ENCODE measurements around the gene ARHGEF38.
"Not testable (repeated sequence)": the region's sequence is repeated elsewhere in the genome, so short reads cannot be mapped to it uniquely, and the experiment has no call there.

Gene ARHGEF38

GRCh38 chr4:105560421-105560848 lies 8.0 kb downstream of the ARHGEF38 start:
- no peak for DNase-seq

DNA sequence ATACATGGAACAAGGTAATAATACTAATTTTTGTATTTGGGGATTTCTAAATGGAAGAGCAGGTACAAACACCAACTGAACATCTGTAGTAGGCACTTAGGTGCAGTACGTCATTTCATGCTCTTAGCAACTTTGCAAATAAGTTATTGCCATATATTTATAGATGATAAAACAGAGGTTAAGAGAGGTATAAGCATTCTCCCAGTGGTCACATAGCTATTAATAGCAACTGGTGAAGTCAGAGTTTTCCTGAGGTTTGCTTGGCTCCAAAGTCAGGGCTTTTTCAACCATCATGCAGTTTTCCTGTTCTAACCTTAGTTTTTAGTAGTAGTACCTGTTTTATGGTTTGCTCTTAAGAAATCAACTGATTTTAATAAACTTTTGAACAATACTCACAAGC lies 10.9 kb downstream of the ARHGEF38 start:
- no peak for DNase-seq

GRCh38 chr4:105568584-105568983 lies 16.2 kb downstream of the ARHGEF38 start:
- DNase-seq, result no peak

GRCh38 chr4:105569057-105569865 lies 16.8 kb downstream of the ARHGEF38 start:
- no peak for DNase-seq

GRCh38 chr4:105569866-105570236 lies 17.4 kb downstream of the ARHGEF38 start:
- DNase-seq, result no peak

DNA sequence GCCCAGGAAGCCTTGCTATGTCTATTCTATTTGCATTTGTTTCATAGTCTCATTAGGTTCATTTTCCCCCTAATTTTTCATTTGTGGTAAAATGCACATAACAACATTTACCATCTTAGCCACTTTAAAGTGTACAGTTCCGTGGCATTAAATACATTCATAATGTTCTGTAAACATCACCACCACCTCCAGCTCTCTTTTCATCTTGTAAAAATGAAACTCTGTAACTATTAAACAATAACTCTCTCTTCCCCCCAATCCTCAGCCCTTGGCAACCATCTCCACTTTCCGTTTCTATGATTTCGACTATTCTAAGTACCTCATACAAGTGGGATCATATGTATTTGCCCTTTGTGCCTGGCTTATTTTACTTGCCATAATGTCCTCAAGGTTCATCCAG lies 19.9 kb downstream of the ARHGEF38 start:
- DNase-seq, result no peak

DNA sequence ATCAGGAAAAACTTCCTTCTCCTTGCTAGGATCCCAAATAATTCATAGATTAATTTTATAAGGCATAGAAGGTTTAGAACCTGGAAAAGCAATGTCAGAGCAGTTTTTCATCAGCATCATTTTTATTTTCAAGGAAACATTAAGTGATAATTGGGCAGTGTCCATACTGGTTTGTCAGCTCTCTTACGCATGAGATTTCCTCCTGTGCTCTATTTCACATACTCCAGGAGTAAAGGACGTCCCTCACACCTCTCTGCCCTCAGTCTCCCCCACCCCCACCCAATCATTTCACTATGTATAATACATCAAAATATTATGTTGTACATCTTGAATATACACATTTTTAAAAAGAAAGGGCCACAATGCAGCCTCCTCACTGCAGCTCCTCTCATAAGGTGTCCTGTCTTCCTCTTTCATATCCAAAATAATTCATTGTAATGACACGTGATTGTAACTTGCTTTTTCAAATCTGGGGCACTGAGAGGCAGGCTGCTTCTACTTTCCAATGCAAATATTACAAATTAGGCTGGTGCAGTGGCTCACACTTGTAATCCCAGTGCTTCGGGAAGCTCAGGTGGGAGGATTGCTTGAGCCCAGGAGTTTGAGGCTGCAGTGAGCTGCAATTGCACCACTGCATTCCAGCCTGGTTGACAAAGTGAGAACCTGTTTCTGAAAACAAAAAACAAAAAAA lies 34.4 kb downstream of the ARHGEF38 start:
- no peak for DNase-seq

- no peak for DNase-seq
Observed at GRCh38 chr4:105587841-105588240, 35.4 kb downstream of the ARHGEF38 start.

DNA sequence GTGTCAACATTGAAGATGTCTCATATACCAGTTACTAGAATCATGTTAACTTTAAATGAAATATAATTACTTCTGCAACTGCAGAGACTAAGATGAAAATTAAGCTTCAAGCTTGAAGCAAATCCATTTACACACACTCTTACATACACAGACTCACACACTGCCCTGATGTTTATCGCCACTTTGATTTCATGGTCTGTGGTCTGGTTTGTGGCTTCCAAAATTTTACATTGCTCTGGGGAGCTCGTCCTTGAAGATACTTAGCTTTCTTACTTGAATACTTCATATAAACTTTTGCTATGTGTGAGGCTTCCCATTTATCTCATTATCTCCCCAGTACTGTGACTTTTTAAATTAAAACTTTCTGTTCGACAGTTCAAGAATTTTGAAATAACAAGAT lies 35.8 kb downstream of the ARHGEF38 start:
- DNase-seq, result no peak

DNA sequence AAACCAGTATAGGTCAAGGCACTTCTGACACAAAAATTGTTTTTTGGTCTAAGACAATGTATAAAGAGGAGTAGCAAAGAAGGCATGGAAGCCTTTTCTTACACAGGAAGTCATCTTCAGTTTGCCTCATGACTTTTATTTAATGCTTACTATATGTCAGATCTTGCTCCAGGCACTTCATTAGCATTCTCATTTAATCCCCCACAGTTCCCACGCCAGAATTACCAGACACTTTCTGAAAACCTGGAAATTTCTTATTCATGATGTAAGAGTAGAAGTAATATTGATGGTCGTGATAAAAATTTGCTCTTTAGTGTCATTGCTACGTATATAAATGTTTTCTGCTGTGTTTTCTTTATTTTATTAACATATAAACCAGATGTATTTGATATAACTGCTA lies 39.2 kb downstream of the ARHGEF38 start:
- no peak for DNase-seq

DNA sequence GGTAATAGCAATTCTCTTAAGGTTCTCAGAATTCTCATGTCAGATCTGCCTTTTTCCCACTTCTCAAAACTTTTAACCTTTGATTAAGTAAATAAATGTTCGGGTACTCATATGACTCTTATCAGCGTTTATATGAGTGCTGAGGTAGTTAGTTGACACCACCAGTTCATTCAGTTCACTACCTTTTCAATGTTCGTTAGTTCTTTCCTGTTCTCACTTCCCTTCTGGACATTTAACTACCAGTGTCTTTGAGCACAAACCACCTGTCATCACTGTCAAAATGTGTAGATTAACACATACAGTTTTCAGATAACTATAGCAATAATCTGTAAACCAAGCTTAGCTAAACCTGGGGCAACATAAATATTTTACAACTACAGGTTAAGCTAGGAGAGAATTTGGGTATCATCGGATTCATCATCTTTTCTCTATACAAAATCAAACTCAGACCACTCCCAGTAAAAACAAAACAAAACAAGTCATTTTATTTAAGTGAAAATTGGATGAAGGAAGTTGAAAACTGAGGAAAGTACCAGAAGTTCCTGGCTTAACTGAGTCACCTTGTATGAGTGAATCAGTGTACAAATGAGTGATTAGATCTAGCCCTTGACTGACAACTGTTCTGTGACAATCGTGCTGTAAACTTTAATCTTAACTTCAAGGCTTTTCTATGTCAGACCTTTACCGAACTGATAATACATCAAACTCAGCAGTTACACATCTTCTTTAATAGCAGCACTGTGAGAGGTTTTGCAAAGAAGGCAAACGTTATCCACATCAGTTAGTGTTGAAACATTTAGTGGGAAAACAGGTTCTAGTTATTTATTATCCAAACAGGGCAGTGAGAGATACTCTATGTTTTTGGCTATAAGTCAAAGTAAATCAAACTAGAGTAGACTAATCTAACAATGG lies 41.9 kb downstream of the ARHGEF38 start:
- DNase-seq, result no peak

DNA sequence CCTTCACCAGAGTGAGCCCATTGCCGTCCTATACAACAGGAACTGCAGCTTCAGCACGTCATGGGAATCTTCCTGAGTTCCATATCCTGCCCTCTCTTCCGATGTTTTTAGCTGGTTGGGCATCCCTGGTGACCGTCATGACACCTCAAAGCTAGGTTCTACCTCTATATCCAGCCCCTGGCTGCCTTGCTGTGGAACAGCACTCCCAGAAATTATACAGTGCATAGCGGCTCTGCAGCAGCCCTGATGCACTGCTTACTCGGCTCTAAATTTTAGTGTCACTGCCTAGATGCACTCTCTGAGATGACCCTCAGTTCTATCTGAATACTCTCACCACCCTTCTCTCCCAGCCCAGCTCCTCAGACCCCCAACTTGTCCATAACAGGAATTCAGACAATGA lies 44.3 kb downstream of the ARHGEF38 start:
- DNase-seq, result no peak

GRCh38 chr4:105598052-105598451 lies 45.6 kb downstream of the ARHGEF38 start:
- no peak for DNase-seq

DNA sequence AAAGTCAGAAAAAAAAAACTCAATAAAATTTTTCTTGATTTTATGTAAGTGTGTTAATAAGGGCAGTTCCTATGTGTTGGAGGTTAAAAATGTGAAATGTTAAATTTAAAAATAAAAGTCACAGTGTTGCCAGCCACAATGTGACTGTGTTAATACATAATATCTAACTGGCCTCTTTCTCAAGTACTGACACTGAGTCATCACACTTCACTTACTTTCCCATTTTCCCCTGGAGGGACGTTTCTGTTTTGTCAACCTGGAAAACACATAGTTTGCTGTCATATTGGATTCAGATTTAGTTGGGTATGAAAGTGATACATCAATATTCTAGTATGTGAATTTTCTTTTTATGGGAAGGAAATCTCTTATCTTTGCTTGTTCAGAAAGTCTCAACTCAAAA lies 46.4 kb downstream of the ARHGEF38 start:
- DNase-seq, result no peak

DNA sequence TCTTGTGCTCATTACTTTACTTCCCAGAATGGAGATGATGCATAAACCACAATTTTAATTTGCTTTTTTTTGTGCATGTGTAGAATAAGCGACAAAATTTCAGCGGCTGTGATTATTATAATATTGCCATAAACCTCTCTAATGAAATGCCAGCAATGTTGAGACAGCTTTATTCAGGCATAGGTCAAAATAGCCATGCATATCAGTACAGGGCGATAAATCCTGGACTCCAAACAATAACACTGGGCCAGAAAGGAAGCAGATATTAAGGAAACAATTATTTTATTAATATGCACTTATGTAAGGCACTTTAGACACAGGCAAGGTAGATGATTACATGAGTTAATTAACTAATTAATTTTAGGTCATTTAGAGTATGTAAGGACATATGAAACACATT lies 47.1 kb downstream of the ARHGEF38 start:
- no peak for DNase-seq

DNA sequence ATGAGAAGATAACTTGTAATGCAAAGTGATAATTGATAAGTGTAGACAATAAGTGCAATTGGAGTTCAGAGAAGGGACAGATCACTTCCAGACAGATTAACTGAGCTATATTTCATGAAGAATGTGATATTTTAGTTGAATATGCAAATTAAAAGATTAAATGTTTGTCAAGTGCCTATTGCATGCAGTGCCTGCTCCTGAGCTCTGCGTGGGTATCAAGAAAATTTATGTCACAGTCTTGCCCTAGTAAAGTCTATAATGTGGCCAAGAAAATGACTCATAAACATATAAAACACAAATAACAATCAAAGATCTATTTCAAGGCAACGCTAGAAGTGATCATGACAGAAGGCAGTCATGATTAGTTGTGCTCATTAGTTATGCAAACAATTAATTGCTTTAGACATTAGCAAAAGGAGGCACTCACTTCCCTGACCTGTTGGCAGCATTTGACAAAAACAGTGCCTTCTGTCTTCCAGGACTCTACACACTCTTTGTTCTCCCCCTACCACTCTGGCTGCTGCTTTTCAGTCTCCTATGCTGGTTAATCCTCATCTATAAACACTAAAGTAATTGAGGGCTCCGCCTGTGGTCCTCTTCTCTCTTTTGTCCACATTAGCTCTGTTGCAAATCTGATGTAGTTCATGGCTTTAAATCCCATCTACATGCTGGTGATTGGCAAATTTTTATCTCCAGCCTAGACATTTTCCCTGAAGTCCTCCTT lies 47.7 kb downstream of the ARHGEF38 start:
- DNase-seq, result no peak

DNA sequence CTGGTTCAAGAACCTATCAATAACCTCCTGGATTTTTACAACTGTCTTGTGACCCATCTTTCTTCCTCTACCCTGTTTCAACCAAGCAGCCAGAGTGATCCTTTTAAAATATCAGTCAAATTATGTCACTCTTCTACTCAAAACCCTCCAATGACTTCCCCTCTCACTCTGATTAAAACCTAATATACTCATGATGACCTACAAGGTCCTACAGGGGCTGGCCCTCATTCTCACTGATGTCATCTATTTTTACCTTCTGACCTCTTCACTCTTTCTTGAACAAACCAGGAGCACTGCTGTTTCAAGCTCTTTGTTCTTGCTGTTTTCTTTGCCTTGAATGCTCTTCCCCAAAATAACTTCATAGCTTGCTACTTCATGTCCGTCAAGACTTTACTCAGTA lies 48.5 kb downstream of the ARHGEF38 start:
- no peak for DNase-seq

DNA sequence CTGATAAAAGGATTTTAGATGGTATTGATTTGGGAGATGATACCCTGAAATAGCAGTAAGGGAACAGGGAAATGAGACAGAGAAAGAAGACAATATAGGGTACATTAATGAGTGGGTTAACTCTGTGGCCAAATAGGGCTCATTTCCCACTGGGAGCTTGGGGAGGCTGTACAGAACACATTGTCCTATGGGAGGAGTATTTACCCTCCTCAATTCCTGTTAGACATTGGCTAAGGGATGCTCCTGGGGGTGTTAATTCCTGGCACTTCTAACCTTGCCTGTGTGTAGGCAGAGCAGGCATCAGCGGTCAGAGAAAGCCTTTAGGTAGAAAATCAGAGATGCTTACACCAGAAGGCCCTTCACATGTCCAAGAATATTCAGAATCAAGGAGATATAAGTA lies 49.0 kb downstream of the ARHGEF38 start:
- DNase-seq, result no peak

DNA sequence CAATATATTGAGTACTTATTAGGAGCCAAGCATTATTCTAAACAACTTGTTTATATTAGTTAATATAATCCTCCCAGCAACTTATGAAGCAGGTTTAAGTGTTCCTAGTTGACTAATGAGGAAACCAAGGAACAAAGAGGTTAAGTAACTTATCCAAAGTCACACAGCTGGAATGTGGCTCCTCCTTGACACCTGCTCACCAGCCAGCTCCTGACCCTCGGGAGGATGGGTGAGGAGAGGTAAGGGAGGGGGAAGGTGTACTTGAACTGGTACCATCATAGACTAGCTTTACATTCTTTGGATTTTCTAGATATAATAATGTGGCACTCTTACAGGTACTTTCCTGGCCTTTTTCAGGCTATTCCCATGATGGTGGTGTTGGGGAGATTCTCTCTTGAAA lies 50.7 kb downstream of the ARHGEF38 start:
- no peak for DNase-seq

GRCh38 chr4:105605493-105605892 lies 53.1 kb downstream of the ARHGEF38 start:
- no peak for DNase-seq

DNA sequence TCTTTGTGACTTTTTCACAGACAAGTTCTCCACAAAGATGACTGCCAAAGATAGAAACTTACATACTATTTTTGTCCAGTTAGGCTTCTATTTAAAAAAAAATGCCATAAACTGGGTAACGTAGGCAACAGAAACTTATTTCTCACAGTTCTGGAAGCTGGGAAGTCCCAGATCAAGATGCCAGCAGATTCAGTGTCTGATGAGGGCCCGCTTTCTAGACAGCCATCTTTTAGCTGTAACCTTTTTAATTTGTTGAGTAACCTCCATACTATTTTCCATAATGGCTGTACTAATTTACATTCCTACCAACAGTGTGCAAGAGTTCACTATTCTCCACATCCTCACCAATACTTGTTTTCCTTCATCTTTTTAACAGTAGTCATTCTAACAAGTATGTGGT lies 55.5 kb downstream of the ARHGEF38 start:
- DNase-seq, result no peak

DNA sequence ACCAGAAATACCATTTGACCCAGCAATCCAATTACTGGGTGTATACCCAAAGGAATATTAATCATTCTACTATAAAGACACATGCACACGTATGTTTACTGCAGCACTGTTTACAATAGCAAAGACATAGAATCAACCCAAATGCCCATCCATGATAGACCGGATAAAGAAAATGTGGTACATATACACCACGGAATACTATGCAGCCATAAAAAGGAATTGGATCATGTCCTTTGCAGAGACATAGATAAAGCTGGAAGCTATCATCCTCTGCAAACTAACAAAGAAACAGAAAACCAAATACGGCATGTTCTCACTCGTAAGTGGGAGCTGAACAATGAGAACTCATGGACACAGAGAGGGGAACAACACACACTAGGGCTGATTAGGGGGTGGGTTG lies 57.4 kb downstream of the ARHGEF38 start:
- DNase-seq, result not testable (repeated sequence)

GRCh38 chr4:105613306-105613705 lies 60.9 kb downstream of the ARHGEF38 start:
- no peak for DNase-seq

All from amniotic stem cell (primary cell).